GM12874 (cell line): Measurements from ENCODE around the gene C9.

Experiments
- TF ChIP-seq, protein P1 (sequence below): IDR thresholded peaks from 2 replicates; pipeline ENCODE4 v1.5.1; 2011; ENCODE audit warnings: low read depth, mild to moderate bottlenecking, control low read depth, low read length, moderate library complexity; ENCODE audit not compliant: insufficient read depth

The C9 gene

DNA sequence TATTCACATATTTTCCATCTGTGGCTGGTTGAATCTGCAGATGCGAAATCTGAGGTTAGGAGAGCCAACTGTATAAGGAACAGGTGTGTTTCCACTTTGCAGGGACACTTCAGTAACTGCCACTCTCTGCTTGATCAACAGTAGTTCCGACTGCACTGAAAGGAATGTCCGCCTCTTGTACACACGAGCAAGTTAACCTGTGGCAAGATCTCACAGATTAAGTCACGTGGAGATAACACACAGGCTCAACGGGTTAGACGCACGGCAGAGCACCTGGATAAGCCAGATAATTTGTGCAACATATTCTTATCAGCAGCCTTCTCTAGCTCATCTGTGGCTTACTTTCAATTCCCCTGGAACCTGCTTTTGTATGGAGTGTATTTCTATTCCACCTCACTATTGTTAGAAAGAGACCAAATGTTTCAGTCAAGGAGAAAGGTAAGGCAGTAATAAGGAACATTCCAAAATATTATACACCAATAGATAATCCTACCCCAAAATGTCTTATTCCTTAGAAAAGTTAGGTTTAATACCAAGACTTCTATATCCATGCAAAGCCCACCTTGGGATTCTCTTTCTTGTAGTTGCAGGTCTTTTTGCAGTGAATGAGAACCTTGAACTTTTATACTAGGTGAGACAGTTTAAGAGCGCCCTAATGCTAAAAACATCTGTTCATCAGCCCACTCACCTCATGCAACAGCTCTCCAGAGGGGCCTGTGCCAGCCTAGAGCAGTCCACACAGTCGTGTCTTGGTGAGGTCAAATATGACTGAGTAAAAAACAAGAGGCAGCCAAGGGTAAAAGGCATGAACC lies 6.5 kb upstream of the C9 start:
- TF ChIP-seq, protein P1, sequence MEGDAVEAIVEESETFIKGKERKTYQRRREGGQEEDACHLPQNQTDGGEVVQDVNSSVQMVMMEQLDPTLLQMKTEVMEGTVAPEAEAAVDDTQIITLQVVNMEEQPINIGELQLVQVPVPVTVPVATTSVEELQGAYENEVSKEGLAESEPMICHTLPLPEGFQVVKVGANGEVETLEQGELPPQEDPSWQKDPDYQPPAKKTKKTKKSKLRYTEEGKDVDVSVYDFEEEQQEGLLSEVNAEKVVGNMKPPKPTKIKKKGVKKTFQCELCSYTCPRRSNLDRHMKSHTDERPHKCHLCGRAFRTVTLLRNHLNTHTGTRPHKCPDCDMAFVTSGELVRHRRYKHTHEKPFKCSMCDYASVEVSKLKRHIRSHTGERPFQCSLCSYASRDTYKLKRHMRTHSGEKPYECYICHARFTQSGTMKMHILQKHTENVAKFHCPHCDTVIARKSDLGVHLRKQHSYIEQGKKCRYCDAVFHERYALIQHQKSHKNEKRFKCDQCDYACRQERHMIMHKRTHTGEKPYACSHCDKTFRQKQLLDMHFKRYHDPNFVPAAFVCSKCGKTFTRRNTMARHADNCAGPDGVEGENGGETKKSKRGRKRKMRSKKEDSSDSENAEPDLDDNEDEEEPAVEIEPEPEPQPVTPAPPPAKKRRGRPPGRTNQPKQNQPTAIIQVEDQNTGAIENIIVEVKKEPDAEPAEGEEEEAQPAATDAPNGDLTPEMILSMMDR = no peak

DNA sequence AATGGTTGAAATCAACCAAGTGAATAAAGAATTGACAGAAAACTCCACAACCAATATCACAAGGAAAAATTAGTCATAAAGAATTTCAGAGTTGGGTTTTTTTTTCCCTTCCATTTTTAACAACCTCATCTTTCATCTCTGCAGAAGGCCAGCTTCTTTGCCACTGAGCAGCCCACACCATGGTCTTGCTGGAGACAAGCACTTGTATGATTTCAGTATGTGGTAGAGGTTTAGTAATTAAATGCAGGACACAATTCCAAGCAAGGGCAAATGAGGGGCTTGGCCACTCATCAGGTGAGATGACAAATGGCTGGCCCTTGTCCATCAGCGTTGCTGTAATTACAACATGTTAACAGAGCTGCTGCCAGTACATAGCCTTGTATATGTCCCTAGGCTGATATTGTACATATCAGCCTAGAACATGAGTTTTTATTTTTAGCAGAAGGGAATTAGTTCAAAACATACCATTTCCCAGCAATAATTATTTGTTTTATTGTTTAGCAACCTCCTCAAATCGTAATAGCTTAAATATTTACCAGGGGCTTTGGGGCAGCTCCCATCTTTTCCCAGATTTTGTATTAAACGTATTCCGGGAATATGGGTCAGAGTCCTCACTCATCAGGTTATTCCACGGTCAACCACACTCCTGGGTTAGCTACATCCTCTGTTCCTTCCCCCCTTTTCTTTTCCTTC lies 5.0 kb upstream of the C9 start:
- TF ChIP-seq, protein P1 = no peak

DNA sequence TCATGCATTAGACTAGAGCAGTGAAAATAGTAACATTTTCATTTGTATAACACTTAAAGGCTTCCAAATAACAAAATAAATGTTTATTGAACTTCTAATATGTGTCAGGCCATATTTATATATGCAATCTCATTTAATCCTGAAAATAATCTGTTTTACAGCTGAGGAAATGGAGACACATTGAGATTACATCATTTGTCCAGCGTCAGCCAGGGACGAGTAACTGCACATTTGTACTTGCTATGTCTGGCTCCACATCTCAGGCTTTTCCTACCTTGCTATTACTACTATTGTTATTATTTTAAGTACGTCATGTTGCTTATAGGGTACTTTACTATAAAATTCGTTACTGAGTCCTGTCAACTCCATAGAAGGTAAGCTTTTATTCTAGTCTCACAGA lies 3.8 kb upstream of the C9 start:
- TF ChIP-seq, protein P1 = no peak

DNA sequence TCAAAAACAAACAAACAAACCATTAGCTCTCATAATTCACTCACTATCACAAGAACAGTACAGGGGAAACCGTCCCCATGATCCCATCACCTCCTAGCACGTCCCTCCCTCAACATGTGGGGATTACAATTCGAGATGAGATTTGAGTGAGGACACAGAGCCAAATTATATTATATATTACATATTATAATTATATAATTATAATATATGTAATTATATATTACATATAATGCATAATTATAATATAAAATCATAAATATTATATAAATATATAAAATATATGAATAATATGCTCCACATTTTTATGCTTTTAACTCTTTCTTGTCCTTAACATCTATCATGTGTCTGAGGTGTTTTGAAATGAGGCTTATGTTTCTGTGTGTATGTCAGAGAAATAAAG lies 3.4 kb upstream of the C9 start:
- TF ChIP-seq, protein P1 = no peak

DNA sequence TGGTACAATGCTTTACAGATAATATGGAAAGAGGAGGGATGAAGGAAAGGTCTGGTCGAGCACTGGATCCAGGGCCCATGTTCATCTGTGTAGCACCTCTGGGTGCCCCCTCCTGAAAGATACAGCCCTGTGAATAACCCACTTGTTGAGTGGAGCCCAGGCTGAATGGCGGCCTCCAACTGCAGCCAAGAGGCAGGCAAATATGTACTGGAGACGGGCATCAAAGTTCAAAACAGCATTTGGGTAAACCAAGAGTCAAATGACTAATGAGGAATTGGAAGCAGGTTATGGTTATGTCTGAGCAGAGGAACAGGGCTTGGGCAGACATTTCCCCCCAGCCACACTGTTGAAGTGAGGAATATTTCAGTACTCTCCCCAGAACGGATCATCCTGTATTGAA lies 1.1 kb downstream of the C9 start:
- TF ChIP-seq, protein P1 = no peak

DNA sequence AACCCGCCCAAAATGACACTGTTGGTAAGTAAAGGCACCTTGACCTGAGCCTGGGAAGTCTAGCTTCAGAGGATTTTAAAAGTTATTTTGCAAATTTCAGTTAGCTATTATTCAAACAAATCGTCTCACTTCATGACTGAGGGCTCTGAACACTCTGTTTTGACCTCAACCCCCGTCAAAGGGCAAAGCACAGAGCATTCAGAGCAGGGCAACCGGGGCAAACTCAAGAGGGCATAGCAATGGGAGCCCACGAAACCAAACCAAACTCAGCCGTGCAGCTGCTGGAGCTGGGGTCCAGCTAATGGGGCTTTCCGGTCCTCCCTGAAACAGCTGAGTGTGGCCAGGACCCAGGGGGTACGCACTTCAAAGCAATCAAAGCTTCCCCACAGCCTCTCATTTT lies 1.6 kb downstream of the C9 start:
- TF ChIP-seq, protein P1 = no peak

DNA sequence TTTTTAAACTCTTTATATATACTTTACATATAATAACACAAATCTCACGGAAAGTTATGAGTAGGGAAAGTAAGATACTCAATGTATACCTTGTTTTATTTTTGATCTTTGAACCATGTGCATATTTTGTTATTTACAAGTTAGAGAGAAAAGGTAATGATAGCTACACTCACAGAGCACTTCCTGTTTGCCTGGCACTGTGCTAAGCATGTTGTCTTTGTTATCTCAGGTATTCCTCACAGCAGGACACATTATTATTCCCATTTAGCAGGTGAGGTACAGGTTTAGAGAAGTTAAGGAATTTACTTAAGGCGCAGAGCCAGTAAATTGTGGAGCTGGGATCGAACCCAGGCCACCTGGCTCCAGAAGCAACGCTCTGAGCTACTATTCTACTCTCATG lies 3.0 kb downstream of the C9 start:
- TF ChIP-seq, protein P1 = no peak
